ENCODE data around the gene RRP1. TPM values are rescaled to one million over a fixed set of nuclear protein-coding genes. Genes with fewer than 3 reads are reported as not detected.

The RRP1 gene
- total RNA-seq, 1 donor from 2014 or later, result 52.0 TPM

DNA sequence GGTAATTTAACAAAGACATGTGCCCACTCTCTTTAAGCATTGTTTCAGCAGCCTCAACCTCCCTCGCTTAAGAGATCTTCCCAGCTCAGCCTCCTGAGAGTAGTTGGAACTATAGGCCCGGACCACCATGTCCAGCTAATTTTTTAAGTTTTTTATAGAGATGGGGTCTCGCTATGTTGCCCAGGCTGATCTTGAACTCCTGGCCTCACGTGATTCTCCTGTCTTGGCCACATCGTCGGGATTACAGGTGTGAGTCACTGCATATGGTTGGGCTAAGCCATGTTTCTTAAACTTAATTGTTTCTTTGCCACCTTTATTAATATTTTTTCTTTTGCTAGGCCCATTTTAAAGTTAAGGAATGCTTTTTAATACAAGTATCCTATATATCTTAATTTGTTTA lies 57.1 kb downstream of the RRP1 start:
- TF ChIP-seq, protein P1, sequence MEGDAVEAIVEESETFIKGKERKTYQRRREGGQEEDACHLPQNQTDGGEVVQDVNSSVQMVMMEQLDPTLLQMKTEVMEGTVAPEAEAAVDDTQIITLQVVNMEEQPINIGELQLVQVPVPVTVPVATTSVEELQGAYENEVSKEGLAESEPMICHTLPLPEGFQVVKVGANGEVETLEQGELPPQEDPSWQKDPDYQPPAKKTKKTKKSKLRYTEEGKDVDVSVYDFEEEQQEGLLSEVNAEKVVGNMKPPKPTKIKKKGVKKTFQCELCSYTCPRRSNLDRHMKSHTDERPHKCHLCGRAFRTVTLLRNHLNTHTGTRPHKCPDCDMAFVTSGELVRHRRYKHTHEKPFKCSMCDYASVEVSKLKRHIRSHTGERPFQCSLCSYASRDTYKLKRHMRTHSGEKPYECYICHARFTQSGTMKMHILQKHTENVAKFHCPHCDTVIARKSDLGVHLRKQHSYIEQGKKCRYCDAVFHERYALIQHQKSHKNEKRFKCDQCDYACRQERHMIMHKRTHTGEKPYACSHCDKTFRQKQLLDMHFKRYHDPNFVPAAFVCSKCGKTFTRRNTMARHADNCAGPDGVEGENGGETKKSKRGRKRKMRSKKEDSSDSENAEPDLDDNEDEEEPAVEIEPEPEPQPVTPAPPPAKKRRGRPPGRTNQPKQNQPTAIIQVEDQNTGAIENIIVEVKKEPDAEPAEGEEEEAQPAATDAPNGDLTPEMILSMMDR (IDR thresholded peaks at IDR 0.05), result no peak
- no peak for DNase-seq (ENCODE audit: low spot score in 2 of 2)
- intact Hi-C loops (cut with DNase I), result no loop called here
- Histone ChIP-seq H3K9me3 (no peaks in the 10 kb centered on the region), H3K27ac (no peak overlapping the region), H3K4me3 (no peak overlapping the region), H3K27me3 (no peaks in the 10 kb centered on the region), H3K4me1 (no peaks in the 10 kb centered on the region), H3K36me3 (no peaks in the 10 kb centered on the region)

DNA sequence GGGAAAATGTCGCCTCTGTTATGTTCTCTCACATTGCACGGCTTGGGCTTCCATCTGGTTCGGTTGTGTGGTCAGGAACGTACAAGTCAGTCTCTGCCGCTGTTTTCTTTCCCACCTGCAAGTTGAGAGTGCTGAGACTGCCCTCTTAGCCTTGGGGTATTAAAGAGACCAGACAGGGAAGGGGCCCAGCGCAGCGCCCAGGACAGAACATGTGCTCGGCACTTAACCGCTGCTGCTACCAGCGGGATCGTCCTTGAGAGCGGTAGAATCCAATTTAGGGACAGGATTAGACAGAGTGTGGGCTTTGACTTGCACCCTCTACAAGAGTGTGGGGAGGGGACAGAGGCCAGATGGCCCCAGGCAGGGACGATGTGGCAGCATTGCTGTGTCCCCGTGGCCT lies 57.9 kb downstream of the RRP1 start:
- Histone ChIP-seq H3K9me3 (no peaks in the 10 kb centered on the region), H3K4me3 (no peak overlapping the region), H3K36me3 (no peaks in the 10 kb centered on the region), H3K27ac (no peak overlapping the region), H3K27me3 (no peaks in the 10 kb centered on the region), H3K4me1 (no peaks in the 10 kb centered on the region)
- TF ChIP-seq, protein P1 (IDR thresholded peaks at IDR 0.05), result no peak
- intact Hi-C loops (cut with DNase I), result no loop called here
- DNase-seq (ENCODE audit: low spot score in 2 of 2), result no peak

DNA sequence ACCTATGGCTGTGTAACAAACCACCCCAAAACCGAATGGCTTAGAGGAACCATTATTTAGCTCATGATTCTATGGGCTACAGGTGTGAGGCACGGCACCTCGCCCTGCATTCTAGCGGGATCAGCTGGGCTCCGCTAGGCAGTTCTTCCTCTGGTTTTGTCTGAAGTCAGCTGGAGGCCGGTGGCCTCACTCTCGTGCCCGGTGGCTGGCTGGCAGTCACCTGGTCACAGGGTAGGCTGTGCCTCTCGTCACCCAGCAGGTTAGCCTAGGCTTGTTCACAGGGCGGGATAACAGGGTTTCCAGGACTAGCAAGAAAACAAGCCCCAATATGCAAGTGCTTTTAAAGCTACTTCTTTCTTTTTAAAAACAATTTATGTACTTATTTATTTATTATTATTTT lies 59.4 kb downstream of the RRP1 start:
- Histone ChIP-seq H3K9me3 (no peaks in the 10 kb centered on the region), H3K36me3 (no peaks in the 10 kb centered on the region), H3K27me3 (no peaks in the 10 kb centered on the region), H3K27ac (no peak overlapping the region), H3K4me3 (no peak overlapping the region), H3K4me1 (no peaks in the 10 kb centered on the region)
- TF ChIP-seq, protein P1 (IDR thresholded peaks at IDR 0.05), result no peak
- DNase-seq (ENCODE audit: low spot score in 2 of 2), result no peak
- intact Hi-C loops (cut with DNase I), result no loop called here

DNA sequence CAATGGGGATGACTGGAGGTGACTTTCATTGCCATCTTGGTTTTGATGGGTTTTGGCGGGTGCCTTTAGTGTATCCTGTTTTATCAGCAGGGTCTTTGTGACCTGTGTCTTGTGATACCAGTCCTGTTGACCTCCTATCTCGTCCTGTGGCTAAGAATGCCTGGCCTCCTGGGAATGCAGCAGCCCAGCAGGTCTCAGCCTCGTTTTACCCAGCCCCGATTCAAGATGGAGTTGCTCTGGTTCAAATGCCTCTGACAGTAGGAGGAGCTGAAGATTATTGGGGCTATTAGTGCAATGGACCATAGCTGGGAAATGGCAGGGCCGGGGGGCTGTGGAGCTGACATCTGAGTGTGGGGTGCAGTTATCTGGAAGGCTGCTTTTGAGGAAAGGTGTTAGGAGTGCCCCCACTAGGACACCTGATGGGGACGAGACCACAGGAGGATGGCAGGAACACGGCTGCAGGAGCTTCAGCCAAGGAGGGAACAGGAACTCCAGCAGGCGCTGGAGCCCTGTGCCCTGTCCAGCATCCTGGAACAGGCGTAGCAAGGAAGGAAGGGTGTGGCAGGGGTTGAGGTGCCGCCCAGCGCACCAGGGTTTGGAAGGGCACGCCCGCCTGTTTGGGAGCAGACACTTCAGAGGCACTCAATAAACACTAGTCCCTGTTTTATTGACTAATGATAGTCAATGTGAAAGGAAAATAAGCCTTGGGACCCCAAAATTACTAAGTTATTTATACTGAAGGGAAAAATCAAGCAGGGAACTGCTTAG lies 60.3 kb downstream of the RRP1 start:
- TF ChIP-seq, protein P1 (IDR thresholded peaks at IDR 0.05), result no peak
- H3K9me3 ChIP-seq, result no peaks in the 10 kb centered on the region
- H3K27me3 ChIP-seq, result no peaks in the 10 kb centered on the region
- no peaks in the 10 kb centered on the region for H3K36me3 ChIP-seq
- no peaks in the 10 kb centered on the region for H3K4me1 ChIP-seq
- no peak for DNase-seq (ENCODE audit: low spot score in 2 of 2)
- intact Hi-C loops (cut with DNase I), result no loop called here
- H3K4me3 ChIP-seq, result no peak overlapping the region
- H3K27ac ChIP-seq, result no peak overlapping the region

DNA sequence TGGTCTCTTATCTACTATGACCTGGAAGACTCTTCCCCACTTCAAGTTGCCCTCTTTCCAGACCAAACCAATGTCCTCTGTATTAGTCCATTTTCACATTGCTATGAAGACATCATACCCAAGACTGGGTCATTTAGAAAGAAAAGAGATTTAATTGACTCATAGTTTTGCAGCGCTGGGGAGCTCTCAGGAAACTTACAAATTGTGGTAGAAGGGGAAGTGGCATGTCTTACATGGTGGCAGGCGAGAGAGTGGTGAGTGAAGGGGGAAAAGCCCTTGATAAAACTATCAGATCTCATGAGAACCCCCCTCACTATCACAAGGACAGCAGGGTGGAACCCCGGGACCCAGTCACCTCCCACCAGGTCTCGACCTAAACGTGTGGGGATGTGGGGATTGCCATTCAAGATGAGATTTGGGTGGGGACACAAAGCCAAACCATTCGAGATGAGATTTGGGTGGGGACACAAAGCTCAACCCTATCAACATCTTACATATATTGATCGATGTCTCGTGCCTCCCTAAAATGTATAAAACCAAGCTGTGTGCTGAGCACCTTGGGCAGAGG lies 61.4 kb downstream of the RRP1 start:
- TF ChIP-seq, protein P1 (IDR thresholded peaks at IDR 0.05), result no peak
- Histone ChIP-seq H3K36me3 (no peaks in the 10 kb centered on the region), H3K4me3 (no peak overlapping the region), H3K27me3 (no peaks in the 10 kb centered on the region), H3K4me1 (no peaks in the 10 kb centered on the region), H3K27ac (no peak overlapping the region), H3K9me3 (no peaks in the 10 kb centered on the region)
- intact Hi-C loops (cut with DNase I), result no loop called here
- no peak for DNase-seq (ENCODE audit: low spot score in 2 of 2)
